ENCODE data around the gene NTN3. TPM values are rescaled to one million over a fixed set of nuclear protein-coding genes. Genes with fewer than 3 reads are reported as not detected.

NTN3 gene
- total RNA-seq, result 0.14 TPM in 1 of 2 replicates, not detected in the other

GRCh38 chr16:2471016-2471652 is at the start of gene NTN3:
Gene NTN3 (plus strand): TSS chr16:2471297. CDS start chr16:2471702, 405 bp downstream.

GRCh38 chr16:2429034-2429770 is 41.9 kb upstream of the NTN3 start, which contains the start of gene CCNF:
Gene CCNF (plus strand): TSS chr16:2429447. CDS start chr16:2429482, 35 bp downstream.

GRCh38 chr16:2459647-2460390 is 11.3 kb upstream of the NTN3 start, which contains the start of gene TEDC2:
Gene TEDC2 (plus strand): TSS chr16:2460109. CDS start chr16:2460145, 36 bp downstream.

GRCh38 chr16:2474877-2475412 is 3.8 kb downstream of the NTN3 start, which contains the start of gene TBC1D24:
Gene TBC1D24 (plus strand): TSS chr16:2475127. CDS start chr16:2496149, 21,022 bp downstream.

GRCh38 chr16:2513405-2514332 is 42.6 kb downstream of the NTN3 start, which contains the start of gene ATP6V0C:
Gene ATP6V0C (plus strand): TSS chr16:2513952. CDS start chr16:2514104, 152 bp downstream.

GRCh38 chr16:2520097-2520783 is 49.1 kb downstream of the NTN3 start, which contains the start of gene AMDHD2:
Gene AMDHD2 (plus strand): TSS chr16:2520371. CDS start chr16:2520459, 88 bp downstream.

Other genes with a start within 250 kb of the NTN3 start
- 23.9 and 26.2 TPM in 2 replicates for gene E4F1, start 247.7 kb upstream of the NTN3 start, total RNA-seq
- 0.19 and 0.21 TPM in 2 replicates for gene DNASE1L2, start 234.9 kb upstream of the NTN3 start, total RNA-seq
- gene ECI1, start 219.7 kb upstream of the NTN3 start, total RNA-seq, result 36.0 and 39.4 TPM in 2 replicates
- gene RNPS1, start 203.2 kb upstream of the NTN3 start, total RNA-seq, result 178 and 219 TPM in 2 replicates
- 0.56 TPM in 1 of 2 replicates, not detected in the other for gene ABCA3, start 130.6 kb upstream of the NTN3 start, total RNA-seq
- gene CCNF, start 41.9 kb upstream of the NTN3 start, total RNA-seq, result 19.6 and 22.9 TPM in 2 replicates
- 11.4 and 19.5 TPM in 2 replicates for gene TEDC2, start 11.2 kb upstream of the NTN3 start, total RNA-seq
- gene TBC1D24, start 3.8 kb downstream of the NTN3 start, total RNA-seq, result 5.8 and 6.2 TPM in 2 replicates
- 53.2 and 62.1 TPM in 2 replicates for gene ATP6V0C, start 42.7 kb downstream of the NTN3 start, total RNA-seq
- gene AMDHD2, start 49.1 kb downstream of the NTN3 start, total RNA-seq, result 19.3 and 38.5 TPM in 2 replicates
- not detected in 2 replicates for gene CEMP1, start 60.1 kb downstream of the NTN3 start, total RNA-seq
- 11.8 and 18.5 TPM in 2 replicates for gene PDPK1, start 66.7 kb downstream of the NTN3 start, total RNA-seq
- gene KCTD5, start 211.2 kb downstream of the NTN3 start, total RNA-seq, result 36.5 and 56.4 TPM in 2 replicates
- gene PRSS27, start 248.9 kb downstream of the NTN3 start, total RNA-seq, result 4.4 and 5.3 TPM in 2 replicates